ENCODE data around the gene SFN.
"Not testable (repeated sequence)": the region's sequence is repeated elsewhere in the genome, so short reads cannot be mapped to it uniquely, and the experiment has no call there.

SFN gene

DNA sequence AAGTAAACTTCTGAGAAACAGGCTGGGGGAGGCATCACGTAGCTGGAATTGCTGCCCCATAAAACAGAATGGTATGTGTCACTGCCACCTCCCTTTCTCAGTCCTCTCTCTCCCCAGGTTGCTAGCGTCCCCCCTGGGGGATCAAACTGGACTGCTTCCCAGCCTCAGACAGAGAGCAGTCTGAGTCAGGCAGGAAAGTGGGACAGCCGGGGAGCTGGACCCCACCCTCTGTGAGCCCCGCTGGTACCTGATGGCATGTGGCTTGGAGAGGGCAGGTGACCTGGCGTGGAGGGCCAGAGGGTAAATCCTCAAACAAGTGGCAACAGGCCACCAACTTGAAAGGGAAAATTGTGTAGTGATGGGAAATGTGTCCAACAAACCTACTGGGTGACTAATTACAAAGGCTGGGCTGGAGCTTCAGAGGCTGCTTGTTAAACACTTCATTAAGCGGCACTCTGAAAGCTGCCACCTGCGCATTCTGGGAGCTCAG, 1.0 kb upstream of the SFN start:
- DNase-seq, result peak in 2 of 56 donors; percentile 17 to 49

DNA sequence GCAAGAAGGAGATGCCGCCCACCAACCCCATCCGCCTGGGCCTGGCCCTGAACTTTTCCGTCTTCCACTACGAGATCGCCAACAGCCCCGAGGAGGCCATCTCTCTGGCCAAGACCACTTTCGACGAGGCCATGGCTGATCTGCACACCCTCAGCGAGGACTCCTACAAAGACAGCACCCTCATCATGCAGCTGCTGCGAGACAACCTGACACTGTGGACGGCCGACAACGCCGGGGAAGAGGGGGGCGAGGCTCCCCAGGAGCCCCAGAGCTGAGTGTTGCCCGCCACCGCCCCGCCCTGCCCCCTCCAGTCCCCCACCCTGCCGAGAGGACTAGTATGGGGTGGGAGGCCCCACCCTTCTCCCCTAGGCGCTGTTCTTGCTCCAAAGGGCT, 732 bp downstream of the SFN start:
- no peak for DNase-seq

DNA sequence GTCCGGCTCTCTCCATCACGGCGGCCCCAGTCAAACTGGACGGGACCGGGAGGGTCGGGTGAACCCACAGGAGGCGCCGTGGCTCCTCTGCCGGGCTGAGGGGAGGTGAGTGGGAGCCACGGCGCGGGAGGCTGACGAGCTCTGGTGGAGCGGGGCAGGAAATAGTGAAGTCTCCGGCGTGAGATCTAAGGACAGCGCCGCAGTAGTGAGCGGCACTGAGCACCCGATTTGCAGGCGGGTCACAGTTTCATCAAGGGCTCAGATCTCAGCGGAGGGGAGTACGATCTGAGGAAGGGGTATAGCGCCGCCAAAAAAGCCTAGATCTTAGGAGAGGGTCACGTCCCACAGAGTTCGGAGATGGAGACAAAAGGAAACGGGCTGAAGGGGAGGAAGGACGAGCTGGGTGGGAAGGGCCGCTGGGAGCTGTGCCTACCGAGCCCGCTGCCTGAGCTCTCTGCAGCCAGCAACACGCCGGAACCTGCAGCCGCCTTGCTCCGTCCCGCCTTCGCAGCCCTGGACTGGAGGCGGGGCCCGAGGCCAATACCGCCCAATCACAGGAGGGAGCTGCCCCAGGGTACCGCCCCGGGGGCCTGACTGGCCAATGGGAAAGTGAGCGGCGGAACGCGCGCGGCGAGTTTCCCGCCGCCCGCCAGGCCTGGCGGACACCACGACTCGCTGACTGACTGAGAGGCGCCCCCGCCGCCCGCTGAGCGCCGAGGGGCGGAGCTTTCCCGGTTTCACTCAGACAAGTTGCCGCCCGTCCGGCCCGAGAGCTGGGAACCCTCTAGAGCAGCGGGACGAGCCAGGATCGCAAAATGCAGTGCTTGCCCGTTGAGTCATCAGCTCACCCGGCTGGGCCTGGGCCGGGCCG, 1.9 kb downstream of the SFN start:
- peak; percentile 57 to 99 (median 93) for DNase-seq

DNA sequence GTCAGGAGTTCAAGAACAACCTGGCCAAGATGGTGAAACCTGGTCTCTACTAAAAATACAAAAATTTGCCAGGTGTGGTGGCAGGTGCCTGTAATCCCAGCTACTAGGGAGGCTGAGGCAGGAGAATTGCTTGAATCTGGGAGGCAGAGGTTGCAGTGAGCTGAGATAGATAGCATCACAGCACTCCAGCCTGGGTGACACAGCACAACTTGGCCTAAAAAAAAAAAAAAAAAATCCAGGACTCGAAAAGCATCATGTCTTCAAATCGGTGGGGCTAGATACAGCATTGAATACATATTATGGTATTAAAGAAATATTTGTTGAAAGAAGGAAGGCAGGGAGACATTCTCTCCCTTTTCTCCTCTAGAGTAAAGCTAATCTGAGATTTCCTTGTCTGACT, 10.1 kb downstream of the SFN start:
- DNase-seq, result not testable (repeated sequence)

DNA sequence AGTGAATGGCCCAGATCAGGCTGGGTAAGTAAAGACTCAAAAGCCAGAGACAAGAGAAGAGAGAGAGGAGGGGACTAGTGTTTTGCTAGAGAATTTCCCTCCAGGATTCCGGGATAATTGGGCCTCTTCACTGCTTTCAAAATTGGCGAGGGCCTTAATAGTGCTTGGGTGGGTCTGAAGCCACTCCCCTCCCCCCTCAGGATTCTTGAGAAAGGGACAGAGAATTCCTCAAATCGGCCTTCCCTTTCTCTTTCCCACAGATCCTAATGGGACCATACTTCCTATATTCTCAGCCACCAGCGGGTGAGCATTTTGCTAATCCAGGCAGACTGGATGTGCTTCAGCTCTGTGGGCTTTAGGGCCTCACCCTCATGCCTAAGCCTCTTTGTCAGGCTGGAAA, 11.9 kb downstream of the SFN start:
- no peak for DNase-seq

DNA sequence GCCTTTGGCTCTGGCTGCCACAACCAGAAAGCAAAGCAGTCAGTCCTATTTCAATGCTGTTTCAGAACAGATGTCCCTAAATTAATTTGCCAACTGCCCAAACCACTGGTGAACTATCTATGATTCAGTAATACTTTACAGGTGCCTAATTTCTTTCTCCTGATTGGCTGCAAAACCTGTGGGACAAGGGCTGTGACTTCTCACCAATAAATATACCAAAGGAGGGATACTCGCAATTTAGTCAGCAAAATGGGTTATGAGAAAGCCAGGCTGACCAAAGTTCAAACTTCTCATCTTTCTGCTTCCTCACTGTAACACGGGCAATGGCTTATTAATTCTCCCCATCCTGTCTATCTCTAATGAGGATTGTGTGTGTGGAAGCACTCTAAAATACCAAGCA, 14.4 kb downstream of the SFN start:
- no peak for DNase-seq

DNA sequence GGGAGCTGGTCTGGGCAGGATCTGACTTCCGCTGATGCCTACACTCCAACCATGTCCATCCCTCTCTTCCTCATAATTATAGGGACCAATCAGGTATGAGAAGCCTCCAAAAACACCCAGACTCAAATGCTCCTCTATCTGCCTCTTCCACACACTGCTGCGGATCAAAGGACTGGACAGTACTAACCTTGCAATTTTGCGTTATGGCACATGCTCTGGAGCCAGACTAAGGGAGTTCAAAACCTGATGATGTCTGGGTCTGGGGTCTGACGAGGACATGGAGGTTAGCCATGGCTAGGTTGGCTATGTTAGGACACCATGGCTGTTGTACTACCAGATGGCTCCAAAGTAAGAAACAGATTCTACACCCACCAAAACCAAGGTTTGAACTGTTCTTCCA, 16.8 kb downstream of the SFN start:
- DNase-seq, result no peak

DNA sequence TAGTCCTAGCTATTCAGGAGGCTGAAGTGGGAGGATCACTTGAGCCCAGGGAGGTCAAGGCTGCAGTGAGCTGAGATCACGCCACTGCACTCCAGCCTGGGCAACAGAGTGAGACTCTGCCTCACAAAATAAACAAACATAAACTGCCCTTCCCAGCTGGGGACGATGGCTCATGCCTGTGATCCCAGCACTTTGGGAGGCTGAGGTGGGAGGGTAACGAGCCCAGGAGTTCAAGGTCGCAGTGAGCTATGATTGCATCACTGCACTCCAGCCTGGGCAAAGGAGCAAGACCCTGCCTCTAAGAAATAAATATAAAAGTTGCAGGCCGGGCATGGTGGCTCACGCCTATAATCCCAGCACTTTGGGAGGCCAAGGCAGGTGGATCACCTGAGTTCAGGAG, 18.7 kb downstream of the SFN start:
- DNase-seq, result not testable (repeated sequence)

DNA sequence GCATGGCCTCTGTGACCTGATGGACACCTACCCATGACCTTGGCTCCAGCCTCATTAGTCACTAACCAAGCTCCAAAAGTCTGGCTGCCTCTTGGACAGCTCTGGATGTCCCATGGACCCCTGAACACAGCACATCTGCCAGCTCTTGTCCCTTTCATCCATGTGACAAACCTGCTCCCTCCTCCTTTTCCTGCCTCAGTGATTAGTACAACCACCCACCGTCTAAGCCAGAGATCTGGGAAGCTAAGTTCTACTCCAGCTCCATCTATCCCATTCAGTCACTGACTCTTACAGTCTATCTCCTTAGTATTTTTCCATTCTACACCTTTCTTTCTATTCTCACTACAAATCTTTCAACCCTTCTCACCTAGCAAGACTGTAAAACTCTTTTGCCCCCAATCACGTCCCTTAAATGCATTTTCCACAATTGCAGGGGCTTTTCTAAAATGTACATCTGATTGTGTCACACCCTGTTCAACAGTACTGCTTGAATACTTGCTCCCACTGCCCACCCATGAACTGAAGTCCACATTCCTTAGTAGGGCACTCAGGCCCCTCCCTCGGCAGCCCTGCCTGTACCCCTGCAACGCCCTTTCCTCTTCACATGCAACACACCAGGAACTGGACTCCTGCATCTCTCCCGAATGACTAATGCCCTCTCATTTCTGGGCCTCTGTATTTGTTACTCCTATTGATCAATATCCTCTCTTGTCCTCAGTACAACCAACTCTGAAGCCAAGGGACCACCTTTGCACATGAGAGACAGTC, 19.9 kb downstream of the SFN start:
- DNase-seq, result no peak

DNA sequence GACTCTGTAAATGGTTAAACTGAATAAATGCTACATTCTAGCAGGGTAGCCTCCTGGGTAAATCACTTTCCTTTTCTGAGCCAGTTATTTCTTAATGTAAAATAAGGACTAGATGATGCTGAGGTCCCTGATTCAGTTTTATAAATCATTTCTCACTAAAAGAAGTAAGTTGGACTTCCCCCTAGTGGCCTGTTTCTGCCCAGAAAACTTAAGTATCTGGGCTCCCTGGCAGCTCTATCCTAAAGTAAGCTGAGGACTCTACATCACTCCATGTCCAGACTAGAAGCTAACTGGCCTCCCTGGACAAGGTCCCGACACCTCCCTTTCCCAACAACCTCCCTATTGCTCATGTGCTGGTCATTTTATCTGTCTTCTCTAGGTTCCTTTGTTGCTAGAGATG, 24.2 kb downstream of the SFN start:
- peak in 1 of 56 donors; percentile 11 for DNase-seq

DNA sequence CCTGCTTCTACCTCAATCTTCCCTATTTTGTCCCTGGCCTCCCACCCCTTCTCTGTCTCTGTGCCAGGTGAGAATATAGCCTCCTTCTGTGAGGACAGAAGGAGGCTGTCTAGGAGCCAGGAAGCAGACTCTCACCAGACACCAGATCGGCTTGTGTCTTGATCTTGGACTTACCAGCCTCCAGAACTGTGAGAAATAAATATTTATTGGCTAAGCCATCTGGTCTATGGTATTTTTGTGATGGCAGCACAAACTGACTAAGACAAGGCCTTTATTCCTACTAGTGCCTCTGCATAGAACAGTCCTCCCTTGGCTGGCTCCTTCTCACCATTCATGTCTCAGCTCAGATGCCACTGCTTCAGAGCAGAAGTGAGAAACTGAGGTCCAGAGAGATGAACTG, 25.3 kb downstream of the SFN start:
- DNase-seq, result no peak

DNA sequence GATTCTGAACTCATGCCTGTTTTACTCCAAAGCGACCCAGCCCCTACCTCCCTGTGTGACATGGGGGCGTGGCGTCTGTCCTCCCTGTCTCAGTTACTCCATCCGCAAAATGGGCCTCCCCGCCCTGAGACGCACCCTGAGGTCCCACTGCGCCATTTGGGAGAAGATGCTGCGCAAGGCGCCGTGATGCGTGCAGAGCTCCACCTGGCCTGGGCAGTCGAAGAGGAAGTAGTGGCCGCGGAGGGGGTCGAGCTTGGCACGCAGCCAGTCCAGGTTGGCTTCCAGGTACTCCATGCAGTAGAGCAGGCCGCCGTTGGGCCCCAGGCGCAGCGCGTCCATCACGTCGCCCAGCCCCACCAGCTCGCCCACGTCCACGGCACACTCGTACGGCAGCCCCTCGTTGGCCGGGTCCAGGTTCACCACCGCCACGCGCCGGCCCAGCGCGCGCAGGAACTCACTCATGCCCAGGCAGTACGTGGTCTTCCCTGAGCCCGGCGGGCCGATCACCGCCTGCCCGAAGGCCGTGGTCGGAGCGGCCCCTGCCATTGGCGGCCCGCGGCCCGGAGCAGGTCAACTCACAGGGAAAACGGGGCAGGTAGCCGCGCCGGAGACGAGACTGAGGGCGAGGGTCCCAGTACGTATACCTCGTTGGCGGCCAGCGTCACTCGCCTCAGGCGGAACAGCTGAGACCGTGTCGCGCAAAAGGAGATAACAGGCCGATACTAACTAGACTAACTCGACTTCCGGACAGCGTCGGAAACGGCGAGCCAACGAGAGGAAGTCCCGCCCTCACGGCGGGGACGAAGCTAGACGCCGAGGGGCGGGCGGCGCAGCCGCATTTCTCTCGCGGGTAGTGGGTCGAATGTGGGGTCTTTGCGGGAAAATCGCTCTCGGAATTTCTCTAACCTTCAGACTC, 26.9 kb downstream of the SFN start, which contains the start of gene GPN2:
GPN2 (minus strand) TSS at position 733 of the 916 bp plus-strand sequence; CDS start at position 546, 187 bp downstream.
- DNase-seq, result peak in 54 of 56 donors; percentile 25 to 89 (median 64)

DNA sequence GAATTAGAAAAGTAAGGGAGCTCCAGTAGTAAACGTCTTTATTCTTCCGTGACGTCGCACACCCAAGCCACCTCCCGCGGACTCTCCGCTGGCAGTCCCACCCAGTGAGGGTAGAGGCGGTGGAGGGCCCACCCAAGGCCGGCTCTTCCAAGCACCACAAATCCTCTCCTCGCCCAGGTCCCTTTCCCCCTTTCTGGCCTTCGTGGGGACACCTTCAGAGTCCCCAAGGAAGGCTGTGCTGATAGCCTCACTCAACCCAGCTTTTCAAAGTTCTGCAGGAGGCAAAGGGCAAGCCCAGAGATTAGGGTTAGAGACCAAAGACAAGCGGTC, 27.5 kb downstream of the SFN start:
- DNase-seq, result peak in 2 of 56 donors; percentile 60 to 65

DNA sequence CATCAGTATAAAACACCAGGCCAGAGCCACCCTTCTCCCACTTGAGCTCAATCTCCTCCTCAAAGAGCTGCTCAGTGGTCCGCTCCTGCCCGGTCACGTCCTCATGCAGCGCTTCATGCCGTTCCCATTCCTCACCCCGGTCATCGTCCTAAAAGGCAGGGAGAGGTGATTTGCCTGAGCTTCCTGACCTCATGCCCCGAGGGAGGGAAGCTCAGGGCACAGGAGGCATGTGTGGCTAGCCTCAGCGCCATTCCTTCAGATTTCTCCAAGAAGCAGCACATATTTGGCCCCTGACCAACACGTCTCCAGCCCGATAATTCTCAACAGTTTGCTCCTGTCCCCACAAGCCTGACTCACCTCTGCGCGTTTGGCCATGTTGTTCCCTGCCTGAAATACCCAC, 31.3 kb downstream of the SFN start:
- no peak for DNase-seq

DNA sequence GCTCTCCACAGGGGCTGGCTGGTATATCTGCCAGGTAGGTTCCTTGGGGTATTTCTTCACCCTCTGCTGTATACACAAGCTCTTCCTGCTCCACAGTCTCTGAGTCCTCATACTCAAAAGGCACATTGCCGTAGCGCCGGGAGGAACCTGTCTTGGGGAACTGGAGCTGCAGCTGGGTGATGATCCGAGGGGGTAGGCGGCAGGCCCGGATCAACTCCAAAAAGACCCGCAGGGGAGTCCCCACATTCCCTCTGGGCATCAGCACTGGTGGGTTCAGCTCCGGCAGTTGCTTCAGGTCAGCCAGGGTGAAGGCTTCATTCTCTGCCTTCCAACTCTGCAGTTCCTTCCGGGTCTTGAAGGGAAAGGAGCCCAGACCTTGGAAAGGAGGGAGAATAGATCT, 34.4 kb downstream of the SFN start:
- DNase-seq, result no peak

DNA sequence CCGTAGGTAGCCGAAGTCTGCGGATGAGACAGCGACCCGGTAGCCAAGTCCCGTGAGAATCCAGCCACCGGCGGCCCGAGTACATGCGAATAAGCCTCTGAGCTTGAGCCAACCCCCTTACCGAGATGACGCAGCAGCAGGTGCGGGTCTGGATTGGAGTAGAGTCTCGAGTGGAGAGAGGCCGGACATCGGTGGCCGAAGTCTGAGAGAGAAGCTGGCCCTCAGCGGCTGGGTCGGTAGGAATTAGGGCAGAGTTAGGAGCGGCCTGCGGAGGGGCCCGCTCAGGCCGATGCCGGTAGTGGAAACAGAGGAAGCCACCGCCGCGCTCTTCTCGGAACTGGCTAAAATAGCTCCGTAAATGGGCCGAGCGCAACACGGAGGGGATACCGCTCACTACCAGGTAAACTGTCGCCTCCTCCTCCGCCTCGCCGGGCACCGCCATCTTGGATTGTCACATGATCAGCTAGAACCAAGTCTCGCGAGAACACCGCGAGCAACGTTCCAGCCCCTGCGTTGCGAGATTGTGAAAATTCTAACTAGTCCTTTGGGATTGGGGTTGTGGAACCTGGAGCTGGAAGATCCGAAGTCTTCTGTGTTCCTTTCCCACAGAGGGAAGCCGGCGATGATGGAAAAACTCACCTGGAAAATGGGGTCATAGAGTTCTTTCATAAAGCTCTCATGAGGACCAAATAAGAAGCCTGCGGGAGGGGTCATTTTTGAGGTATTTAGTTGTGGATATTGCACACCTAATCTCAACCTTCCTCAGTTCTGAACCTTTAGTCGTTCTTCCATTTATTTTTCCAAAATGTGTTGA, 37.3 kb downstream of the SFN start, which contains the start of gene GPATCH3:
GPATCH3 (minus strand) TSS at position 467 of the 814 bp plus-strand sequence; CDS start at position 442, 25 bp downstream.
- DNase-seq, result peak in 55 of 56 donors; percentile 15 to 89 (median 75)

DNA sequence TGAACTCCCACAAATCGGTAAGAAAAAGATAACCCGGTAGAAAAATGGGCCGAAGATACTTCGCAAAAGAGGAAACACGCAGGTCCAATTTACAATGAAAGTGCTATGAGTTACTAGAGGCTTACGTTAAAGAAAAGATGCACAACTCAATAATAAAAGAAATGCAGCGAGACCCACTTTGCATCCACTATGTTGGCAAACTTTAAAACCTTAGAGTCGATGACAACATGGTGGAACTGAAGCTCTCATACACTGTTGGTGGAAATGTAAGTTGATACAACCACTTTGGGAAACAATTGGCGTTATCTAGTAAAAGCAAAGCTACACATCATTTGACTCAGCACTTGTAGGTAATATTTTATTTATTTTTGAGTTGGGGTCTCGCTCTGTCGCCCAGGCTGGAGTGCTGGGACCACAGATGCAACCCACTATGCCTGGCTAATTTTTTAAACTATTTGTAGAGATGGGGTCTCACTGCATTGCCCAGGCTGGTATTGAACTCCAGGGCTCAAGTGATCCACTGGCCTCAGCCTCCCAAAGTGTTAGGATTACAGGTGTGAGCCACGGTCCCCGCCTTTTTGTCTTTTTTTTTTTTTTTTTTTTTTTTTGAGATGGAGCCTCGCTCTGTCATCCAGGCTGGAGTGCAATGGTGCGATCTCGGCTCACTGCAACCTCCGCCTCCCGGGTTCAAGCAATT, 38.0 kb downstream of the SFN start:
- no peak for DNase-seq

DNA sequence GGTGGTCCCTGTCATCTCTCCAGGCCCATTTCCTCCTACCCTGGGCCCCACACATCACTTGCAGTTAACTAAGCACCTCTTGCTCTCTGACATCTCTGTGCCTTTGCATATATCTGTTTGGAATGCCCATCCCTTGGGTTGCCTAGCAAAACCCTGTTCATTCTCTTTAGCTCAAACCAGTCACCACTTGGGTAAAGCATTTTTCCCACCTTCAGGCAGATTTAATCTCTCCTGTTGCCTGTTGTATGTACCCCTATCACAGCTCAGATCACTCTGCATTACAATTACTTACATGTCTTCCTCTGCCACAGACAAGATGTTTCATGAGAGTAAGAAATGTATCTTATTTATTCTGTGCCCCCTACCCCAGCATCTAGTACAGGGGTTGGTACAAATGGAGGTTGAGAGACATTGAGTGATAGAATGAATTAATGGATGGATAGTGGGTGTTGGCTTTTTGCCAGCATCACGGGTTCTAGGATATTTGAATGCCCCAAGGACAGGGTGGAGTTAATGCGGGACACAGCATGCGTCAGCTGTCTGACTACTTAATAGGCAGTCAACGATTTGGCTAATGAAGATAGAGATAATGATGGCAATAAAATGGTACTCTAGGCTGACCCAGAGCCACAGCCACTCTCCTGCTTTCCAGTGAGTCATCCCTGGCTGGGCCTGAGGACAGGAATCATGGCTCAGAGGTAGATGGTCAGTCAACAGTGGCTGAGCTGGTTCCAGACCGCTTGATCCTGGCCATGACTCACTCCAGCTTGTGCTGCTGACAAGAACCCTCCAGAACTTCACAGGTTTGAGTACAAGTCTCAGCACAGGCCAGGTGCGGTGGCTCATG, 44.3 kb downstream of the SFN start:
- no peak for DNase-seq

DNA sequence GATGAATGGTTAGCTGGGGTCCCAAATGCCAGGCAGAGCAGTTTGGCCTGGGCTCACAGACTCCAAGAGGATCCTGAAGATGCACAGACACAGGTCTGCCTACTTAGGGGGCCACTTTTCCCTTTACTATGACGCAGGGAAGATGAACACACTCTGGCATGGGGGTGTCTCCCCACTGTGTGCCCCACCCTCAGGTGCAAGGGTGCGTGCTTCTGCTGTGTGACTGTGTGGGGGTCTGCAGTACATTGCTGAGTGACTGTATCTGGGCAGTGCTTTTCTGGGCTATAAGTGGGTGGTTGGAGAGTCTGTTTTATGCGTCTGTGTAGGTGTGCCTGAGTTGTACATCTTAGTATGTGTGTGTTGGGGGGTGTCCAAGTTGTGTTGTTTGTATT, 47.0 kb downstream of the SFN start:
- peak in 10 of 56 donors; percentile 2 to 44 (median 12) for DNase-seq
